HG03060 (cell line): ENCODE measurements around the gene MYO9A.

Source experiments
- ATAC-seq: cut with Tn5 transposase; IDR thresholded peaks from one replicate; pipeline ENCODE4 v1.9.1; 2021; ENCODE audit warnings: low read depth, moderate number of reproducible peaks; ENCODE audit not compliant: unreplicated experiment

The MYO9A gene

DNA sequence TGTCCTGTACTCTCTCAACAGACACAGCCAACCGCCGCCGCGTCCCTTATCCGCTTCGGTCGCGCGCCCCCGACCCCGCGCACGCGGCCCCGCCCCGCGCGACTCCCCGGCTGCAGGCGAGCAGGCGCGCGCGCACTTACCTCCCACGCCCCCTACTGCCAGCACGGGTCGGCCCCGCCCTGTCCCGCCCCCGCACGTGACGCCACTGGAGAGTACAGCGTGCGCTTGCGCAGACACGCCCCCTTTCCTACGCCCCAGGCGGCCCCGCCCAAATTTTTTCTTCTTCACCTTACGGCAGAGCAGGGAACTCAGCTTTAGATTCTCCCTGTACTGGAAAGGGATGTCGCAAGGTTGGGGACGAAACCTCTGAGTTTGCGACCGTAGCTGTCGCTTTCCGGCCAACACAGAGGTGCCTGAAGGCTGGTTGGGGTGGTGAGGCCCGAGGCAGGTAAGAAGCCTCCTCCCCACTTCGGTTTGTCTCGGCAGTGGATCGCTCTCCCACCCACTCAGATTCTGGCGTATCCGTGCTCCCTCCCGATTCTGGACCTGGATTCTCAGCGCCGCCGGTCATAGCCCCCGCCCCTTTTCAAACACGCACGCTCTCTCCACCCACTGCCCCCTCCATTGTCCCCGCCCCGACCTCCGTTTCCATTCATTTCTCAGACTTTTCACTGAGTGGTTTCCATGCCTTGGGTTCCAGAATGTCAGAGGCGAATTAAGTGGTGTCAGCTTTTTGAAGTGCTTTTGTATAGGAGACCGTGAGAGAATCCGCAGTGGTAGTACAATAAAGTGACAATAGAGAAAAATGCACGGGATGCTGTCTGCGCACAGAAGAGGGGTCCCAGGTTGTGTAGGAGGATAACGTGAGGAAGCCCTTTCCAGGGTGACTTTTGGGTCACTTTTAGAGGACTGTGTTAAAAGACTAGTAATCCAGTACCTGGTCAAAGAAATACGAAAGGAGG lies at the start of gene MYO9A, which contains the start of gene SENP8:
Gene MYO9A, minus strand, starts transcription at position 134 of the 962 bp plus-strand sequence. CDS start 71,587 bp downstream, outside the sequence.
Gene SENP8, plus strand, starts transcription at position 387 of the 962 bp plus-strand sequence. CDS start 21,221 bp downstream, outside the sequence.
- peak; percentile 65 for ATAC-seq

- no peak for ATAC-seq
These were observed 49.5 kb upstream of the MYO9A start for GRCh38 chr15:72167445-72167844.

DNA sequence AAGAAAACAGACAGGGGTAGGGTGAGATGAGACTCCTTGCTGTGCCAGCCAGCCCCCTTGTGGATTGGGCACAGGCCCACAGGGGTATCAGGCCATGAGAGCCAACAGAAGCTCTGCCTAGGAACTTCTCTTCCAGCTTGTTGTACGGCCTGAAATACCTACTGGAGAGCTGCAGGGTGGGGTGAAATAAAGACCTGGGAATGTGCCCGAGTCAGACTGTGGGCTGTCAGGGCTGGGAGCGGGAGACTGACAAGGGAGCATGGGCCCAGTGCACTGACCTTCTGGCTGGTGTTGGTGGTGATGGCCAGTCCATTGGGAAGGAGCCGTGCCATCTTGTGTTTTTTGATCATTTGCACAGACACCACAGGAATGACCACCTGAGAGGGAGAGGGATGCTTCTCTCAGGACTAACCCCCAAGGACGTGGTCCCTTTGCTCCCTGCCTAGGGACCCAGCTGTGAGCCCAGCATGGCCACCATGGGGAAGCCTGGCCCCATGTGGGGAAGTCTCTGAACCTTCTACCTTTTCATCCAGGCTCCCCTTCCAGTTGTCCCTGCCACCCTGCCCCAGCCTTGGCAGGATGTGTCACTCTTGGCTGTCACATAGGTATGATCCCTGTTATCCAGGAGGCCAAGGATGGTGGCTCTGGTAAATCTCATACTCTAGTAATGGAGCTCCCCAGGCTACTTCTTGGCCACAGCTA lies 48.9 kb upstream of the MYO9A start:
- ATAC-seq: no peak

GRCh38 chr15:72163719-72164118 lies 45.8 kb upstream of the MYO9A start:
- no peak for ATAC-seq

GRCh38 chr15:72162569-72162968 lies 44.6 kb upstream of the MYO9A start:
- ATAC-seq: no peak

DNA sequence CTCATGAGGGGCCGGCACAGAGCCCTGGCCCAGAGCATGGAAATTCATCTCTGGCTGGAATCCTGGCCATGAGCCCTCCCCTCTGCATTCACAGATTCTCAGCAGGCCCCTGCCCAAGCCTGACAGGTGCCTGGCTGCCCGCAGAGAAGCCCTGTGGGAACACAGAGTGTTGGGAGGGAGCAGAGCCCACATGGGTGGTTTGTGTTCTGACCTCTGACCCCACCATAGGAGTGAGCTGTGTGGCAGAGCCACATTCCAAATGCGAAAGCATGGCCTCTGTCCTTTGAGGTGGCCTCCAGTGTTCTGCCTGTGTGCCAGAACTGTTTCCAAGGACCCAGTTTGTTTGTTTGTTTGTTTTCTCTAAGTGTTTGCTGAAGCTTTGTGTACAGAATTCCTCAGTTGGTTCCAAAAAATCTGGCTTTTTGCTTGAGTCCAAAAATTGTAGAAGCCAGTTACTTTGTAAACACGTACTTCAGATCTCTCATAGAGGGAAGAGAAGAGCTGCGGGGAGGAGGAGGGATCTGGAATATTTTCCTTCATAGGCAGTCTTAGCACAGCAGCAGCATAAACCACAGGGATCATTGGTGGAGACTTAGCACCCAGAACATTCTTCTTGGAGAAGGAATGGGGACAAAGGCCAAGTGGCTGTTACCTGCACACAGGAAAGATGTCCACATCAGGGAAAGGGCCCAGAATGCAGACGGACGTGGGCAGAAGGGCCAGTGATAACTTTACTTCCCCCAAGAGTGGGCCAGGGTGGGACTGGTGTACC lies 43.6 kb upstream of the MYO9A start:
- ATAC-seq: no peak

DNA sequence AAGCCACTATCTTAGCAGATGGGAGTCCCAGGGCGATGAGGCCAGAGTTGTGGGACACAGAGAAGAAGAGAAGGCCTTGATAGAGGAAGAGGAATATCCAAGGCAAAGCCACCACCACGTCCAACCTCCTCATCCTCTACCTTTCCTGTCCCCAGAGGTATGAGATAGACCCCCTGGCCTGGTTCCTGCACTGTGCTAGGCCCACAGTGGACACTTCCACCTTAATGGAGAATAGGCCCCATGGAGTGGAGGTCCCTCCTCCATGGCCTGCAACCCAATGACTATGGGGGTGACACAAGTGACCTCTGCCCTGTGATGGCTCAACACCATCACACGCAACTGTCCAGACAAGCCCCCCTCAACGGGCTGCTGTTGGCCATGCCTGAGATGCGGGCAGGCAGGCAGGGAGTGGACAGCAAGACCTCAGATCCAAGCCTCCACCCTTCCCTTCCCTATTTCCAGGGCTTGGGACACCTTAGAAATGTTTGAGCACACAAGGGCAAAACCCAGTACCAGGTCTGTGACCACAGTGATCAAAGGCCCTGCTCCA lies 42.8 kb upstream of the MYO9A start:
- no peak for ATAC-seq

GRCh38 chr15:72156928-72157327 lies 39.0 kb upstream of the MYO9A start:
- ATAC-seq: no peak

GRCh38 chr15:72155635-72156616 lies 38.0 kb upstream of the MYO9A start:
- no peak for ATAC-seq

GRCh38 chr15:72155003-72155621 lies 37.2 kb upstream of the MYO9A start:
- no peak for ATAC-seq

GRCh38 chr15:72154316-72154715 lies 36.4 kb upstream of the MYO9A start:
- no peak for ATAC-seq

- ATAC-seq: no peak
These were observed 35.5 kb upstream of the MYO9A start for GRCh38 chr15:72153269-72154000.

DNA sequence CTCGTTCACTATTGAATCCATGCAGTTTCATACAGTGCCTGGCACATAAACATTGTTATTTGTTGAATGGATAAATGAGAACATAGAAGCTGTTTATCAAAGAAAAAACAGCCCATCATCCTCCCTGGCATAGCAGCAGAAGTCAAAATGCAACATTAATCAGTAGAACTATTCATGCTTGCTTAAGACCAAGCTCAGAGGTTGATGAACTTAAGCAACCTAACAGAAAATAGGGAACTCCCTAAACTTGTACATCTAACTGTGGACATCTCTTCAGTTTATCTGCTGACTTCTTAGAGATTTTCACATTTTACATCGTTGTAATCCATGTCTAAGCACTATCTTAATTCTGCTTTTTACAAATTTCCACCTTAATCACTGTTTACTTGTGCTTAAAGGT lies 29.5 kb upstream of the MYO9A start:
- ATAC-seq: no peak

DNA sequence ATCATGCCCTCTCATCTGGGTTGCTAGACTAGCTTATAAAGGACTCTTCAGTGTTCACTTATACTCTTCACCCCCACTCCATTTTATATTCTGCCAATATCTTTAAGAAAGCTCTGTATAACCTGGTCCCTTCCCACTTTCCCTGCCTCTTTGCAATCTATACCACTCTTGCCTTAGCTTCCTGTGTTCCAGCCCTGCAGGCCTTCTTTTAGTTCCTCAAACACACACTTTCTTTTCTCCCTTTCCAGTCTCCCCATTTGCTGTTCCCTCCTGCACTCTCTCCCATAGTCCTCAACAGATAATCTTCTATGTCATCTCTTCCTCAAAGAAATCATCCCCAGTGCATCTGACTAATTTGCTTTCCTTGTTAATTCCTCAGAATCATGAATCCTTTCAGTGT lies 29.0 kb upstream of the MYO9A start:
- ATAC-seq: no peak

- no peak for ATAC-seq
These were observed 28.3 kb upstream of the MYO9A start for GRCh38 chr15:72146221-72146620.

GRCh38 chr15:72141171-72142084 lies 23.5 kb upstream of the MYO9A start:
- peak; percentile 94 for ATAC-seq

GRCh38 chr15:72140088-72140487 lies 22.1 kb upstream of the MYO9A start:
- ATAC-seq: no peak
